Neural cell (in vitro differentiated cells): ENCODE data around the gene GABBR2. TPM values are rescaled to one million over a fixed set of nuclear protein-coding genes. Genes with fewer than 3 reads are reported as not detected.

Experiments used
- H2AFZ ChIP-seq: fragments of 200-600, 300-800 bp; sonication (generic), shearing (Covaris generic); 2 replicates; pipeline ENCODE4 v1.6.0; 2014; ENCODE audit warnings: low read depth, mild to moderate bottlenecking, antibody characterized with exemption, low read length, moderate library complexity
- H3F3A ChIP-seq: fragments of 200-600 bp; shearing (Covaris generic); 2 replicates; pipeline ENCODE4 v1.6.1; 2016; ENCODE audit warnings: mild to moderate bottlenecking, moderate library complexity, mixed read lengths, antibody characterized with exemption, low read length; ENCODE audit not compliant: insufficient read depth, poor library complexity, severe bottlenecking
- H3K27ac ChIP-seq: fragments of 200-600, 300-800 bp; sonication (generic), shearing (Covaris generic); 2 replicates; pipeline ENCODE4 v1.5.1; 2014; ENCODE audit warnings: mild to moderate bottlenecking, low read length, moderate library complexity
- H3K27me3 ChIP-seq: fragments of 300-800, 200-600 bp; sonication (generic), shearing (Covaris generic); 2 replicates; pipeline ENCODE4 v1.6.0; 2014; ENCODE audit warnings: mild to moderate bottlenecking, low read depth, low read length, moderate library complexity; ENCODE audit not compliant: insufficient read depth
- H3K36me3 ChIP-seq: fragments of 300-800, 200-600 bp; sonication (generic), shearing (Covaris generic); 2 replicates; pipeline ENCODE4 v1.5.1; 2014; ENCODE audit warnings: mild to moderate bottlenecking, antibody characterized with exemption, low read length, moderate library complexity; ENCODE audit not compliant: insufficient read depth
- H3K4me2 ChIP-seq: fragments of 300-800, 200-600 bp; sonication (generic), shearing (Covaris generic); 2 replicates; pipeline ENCODE4 v1.6.0; 2014; ENCODE audit warnings: mild to moderate bottlenecking, low read length
- H3K4me3 ChIP-seq: fragments of 300-800, 200-600 bp; sonication (generic), shearing (Covaris generic); 2 replicates; pipeline ENCODE4 v1.5.1; 2014; ENCODE audit warnings: mild to moderate bottlenecking, low read length, moderate library complexity
- H3K79me2 ChIP-seq: fragments of 200-600 bp; shearing (Covaris generic); replicated peaks from 2 replicates; pipeline ENCODE4 v1.6.0; 2014; ENCODE audit warnings: mild to moderate bottlenecking, low read length, moderate library complexity; ENCODE audit not compliant: insufficient read depth
- H3K9ac ChIP-seq: fragments of 300-800, 200-600 bp; sonication (generic), shearing (Covaris generic); 2 replicates; pipeline ENCODE4 v1.6.1; 2016; ENCODE audit warnings: mild to moderate bottlenecking, low read length, mixed read lengths
- H3K9me2 ChIP-seq: fragments of 200-600 bp; shearing (Covaris generic); 2 replicates; pipeline ENCODE4 v1.6.1; 2016; ENCODE audit warnings: mild to moderate bottlenecking, low read length, mixed read lengths; ENCODE audit not compliant: insufficient read depth
- H3K9me3 ChIP-seq: fragments of 200-600, 300-800 bp; sonication (generic), shearing (Covaris generic); 2 replicates; pipeline ENCODE4 v1.6.1; 2016; ENCODE audit warnings: mild to moderate bottlenecking, mixed run types, low read length, moderate library complexity, mixed read lengths
- H4K20me1 ChIP-seq: fragments of 200-600 bp; shearing (Covaris generic); 2 replicates; pipeline ENCODE4 v1.6.1; 2016; ENCODE audit warnings: mild to moderate bottlenecking, mixed run types; ENCODE audit not compliant: insufficient read depth
- EP300 ChIP-seq: fragments of 450-650 bp; conservative IDR thresholded peaks from 2 replicates; pipeline ENCODE4 v1.6.1; 2014; ENCODE audit warnings: antibody characterized with exemption, mild to moderate bottlenecking, moderate library complexity; ENCODE audit not compliant: poor library complexity, severe bottlenecking
- EZH2 ChIP-seq: fragments of 200-600, 300-800 bp; shearing (Covaris generic), sonication (generic); IDR thresholded peaks from 2 replicates; pipeline ENCODE4 v1.6.1; 2014; ENCODE audit warnings: antibody characterized with exemption, low read length, borderline replicate concordance, mild to moderate bottlenecking; ENCODE audit not compliant: insufficient read depth, poor library complexity, severe bottlenecking
- MXI1 ChIP-seq: fragments of 450-650 bp; conservative IDR thresholded peaks from 2 replicates; pipeline ENCODE4 v1.6.1; 2014; ENCODE audit warnings: antibody characterized with exemption, mild to moderate bottlenecking; ENCODE audit not compliant: poor library complexity, severe bottlenecking
- POLR2AphosphoS5 ChIP-seq: IDR thresholded peaks from 2 replicates; pipeline ENCODE4 v1.6.1; 2012
- RAD21 ChIP-seq: fragments of 450-650 bp; conservative IDR thresholded peaks from 2 replicates; pipeline ENCODE4 v1.6.1; 2014; ENCODE audit warnings: antibody characterized with exemption, mild to moderate bottlenecking, moderate library complexity
- SMC3 ChIP-seq: fragments of 450-650 bp; conservative IDR thresholded peaks from 2 replicates; pipeline ENCODE4 v1.6.1; 2014; ENCODE audit warnings: antibody characterized with exemption, mild to moderate bottlenecking, moderate library complexity; ENCODE audit not compliant: poor library complexity
- TAF1 ChIP-seq: IDR thresholded peaks from 2 replicates; pipeline ENCODE4 v1.6.1; 2012; ENCODE audit warnings: low read depth
- polyA plus RNA-seq: library from polyadenylated mRNA; depleted of rRNA; stranded (reverse); fragments of >200 nt; gene quantifications from 2 replicates; pipeline ENCODE4 v1.2.3, GENCODE V29; 2014
- TF ChIP-seq, protein P1 (sequence below): fragments of 450-650 bp; IDR thresholded peaks from 2 replicates; pipeline ENCODE4 v1.5.1; 2014; ENCODE audit warnings: antibody characterized with exemption, mild to moderate bottlenecking, moderate library complexity; ENCODE audit not compliant: poor library complexity, severe bottlenecking
- TF ChIP-seq, protein P2 (sequence below): IDR thresholded peaks from 2 replicates; pipeline ENCODE4 v1.6.1; 2012; ENCODE audit warnings: borderline replicate concordance

Gene GABBR2
- polyA plus RNA-seq, 1 donor from 2014 or later, result 7.1 TPM

DNA sequence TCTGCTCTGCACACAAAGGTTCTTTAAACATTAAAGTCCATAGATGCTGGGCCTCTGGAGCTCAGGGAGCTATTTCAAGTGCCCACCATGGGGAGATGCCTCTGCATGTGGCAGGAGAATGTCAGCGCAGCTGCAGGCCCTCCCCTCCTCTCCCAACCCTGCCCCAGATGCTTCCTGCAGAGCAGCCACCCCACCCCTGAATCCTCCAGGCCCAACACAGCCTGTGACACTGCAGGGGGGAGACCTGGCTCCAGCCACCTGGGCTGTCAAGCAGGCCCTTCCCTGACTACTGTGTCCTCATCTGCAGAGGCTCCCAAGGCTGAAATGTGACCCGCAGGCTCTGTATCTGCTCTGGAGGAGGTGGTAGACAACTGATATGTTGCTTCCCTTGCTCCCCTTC is 213.9 kb downstream of the GABBR2 start:
- Histone ChIP-seq H3F3A (no peaks in the 10 kb centered on the region), H3K9ac (no peak overlapping the region), H3K27ac (no peak overlapping the region), H3K27me3 (no peaks in the 10 kb centered on the region), H3K4me3 (no peak overlapping the region), H3K9me3 (no peaks in the 10 kb centered on the region), H4K20me1 (no peaks in the 10 kb centered on the region), H3K36me3 (no peaks in the 10 kb centered on the region), H3K4me2 (no peak overlapping the region), H2AFZ (no peak overlapping the region), H3K9me2 (no peaks in the 10 kb centered on the region), H3K79me2 (no peaks in the 10 kb centered on the region)
- TF ChIP-seq POLR2AphosphoS5, result no peak
- no peak for TF ChIP-seq EZH2
- TF ChIP-seq, protein P1, sequence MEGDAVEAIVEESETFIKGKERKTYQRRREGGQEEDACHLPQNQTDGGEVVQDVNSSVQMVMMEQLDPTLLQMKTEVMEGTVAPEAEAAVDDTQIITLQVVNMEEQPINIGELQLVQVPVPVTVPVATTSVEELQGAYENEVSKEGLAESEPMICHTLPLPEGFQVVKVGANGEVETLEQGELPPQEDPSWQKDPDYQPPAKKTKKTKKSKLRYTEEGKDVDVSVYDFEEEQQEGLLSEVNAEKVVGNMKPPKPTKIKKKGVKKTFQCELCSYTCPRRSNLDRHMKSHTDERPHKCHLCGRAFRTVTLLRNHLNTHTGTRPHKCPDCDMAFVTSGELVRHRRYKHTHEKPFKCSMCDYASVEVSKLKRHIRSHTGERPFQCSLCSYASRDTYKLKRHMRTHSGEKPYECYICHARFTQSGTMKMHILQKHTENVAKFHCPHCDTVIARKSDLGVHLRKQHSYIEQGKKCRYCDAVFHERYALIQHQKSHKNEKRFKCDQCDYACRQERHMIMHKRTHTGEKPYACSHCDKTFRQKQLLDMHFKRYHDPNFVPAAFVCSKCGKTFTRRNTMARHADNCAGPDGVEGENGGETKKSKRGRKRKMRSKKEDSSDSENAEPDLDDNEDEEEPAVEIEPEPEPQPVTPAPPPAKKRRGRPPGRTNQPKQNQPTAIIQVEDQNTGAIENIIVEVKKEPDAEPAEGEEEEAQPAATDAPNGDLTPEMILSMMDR, result no peak
- TF ChIP-seq MXI1, result no peak
- TF ChIP-seq, protein P2, sequence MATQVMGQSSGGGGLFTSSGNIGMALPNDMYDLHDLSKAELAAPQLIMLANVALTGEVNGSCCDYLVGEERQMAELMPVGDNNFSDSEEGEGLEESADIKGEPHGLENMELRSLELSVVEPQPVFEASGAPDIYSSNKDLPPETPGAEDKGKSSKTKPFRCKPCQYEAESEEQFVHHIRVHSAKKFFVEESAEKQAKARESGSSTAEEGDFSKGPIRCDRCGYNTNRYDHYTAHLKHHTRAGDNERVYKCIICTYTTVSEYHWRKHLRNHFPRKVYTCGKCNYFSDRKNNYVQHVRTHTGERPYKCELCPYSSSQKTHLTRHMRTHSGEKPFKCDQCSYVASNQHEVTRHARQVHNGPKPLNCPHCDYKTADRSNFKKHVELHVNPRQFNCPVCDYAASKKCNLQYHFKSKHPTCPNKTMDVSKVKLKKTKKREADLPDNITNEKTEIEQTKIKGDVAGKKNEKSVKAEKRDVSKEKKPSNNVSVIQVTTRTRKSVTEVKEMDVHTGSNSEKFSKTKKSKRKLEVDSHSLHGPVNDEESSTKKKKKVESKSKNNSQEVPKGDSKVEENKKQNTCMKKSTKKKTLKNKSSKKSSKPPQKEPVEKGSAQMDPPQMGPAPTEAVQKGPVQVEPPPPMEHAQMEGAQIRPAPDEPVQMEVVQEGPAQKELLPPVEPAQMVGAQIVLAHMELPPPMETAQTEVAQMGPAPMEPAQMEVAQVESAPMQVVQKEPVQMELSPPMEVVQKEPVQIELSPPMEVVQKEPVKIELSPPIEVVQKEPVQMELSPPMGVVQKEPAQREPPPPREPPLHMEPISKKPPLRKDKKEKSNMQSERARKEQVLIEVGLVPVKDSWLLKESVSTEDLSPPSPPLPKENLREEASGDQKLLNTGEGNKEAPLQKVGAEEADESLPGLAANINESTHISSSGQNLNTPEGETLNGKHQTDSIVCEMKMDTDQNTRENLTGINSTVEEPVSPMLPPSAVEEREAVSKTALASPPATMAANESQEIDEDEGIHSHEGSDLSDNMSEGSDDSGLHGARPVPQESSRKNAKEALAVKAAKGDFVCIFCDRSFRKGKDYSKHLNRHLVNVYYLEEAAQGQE, result no peak
- no peak for TF ChIP-seq SMC3
- no peak for TF ChIP-seq RAD21
- TF ChIP-seq EP300, result no peak
- no peak for TF ChIP-seq TAF1

DNA sequence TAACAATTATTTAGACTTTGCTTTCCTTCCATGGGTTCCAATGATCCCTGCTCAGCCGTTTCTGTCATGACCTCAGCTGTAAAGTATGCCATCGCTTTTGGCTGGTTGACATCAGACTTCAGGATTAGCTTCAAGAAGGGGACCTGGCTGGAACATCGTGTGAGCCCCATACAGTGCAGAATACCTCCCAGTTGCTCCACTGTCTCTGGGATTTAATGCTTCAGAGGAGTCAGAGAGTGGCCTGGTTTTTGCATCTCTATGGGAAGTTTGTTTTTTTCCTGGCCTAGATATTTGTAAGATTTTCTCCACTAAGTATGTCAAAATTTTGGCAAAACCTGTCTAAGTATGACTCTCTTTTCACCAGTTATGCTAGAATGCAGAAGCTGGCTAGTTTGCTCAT is 216.9 kb downstream of the GABBR2 start:
- Histone ChIP-seq H3K4me2 (no peak overlapping the region), H3K27ac (no peak overlapping the region), H2AFZ (no peak overlapping the region)

More for the DNA sequence above, 216.9 kb downstream of the GABBR2 start:
- no peak overlapping the region for H3K4me3 ChIP-seq
- H3K9ac ChIP-seq, result no peak overlapping the region
- no peaks in the 10 kb centered on the region for H3F3A ChIP-seq
- H3K36me3 ChIP-seq, result no peaks in the 10 kb centered on the region
- no peaks in the 10 kb centered on the region for H3K27me3 ChIP-seq
- no peaks in the 10 kb centered on the region for H3K9me2 ChIP-seq
- H3K79me2 ChIP-seq, result no peaks in the 10 kb centered on the region
- H4K20me1 ChIP-seq, result no peaks in the 10 kb centered on the region
- H3K9me3 ChIP-seq, result no peaks in the 10 kb centered on the region
- TF ChIP-seq TAF1 (no peak), RAD21 (no peak), EZH2 (no peak), POLR2AphosphoS5 (no peak), MXI1 (no peak)
- TF ChIP-seq, protein P2, result no peak
- TF ChIP-seq, protein P1, result no peak
